Nucleus accumbens (tissue), 56 donors: ENCODE data around the gene SHROOM2.
"Not testable (repeated sequence)": the region's sequence is repeated elsewhere in the genome, so short reads cannot be mapped to it uniquely, and the experiment has no call there.

Experiments
- DNase-seq, 56 donors: peaks; one replicate each; lab custom pipeline; 2025; lab: John Stamatoyannopoulos, UW

Gene SHROOM2

DNA sequence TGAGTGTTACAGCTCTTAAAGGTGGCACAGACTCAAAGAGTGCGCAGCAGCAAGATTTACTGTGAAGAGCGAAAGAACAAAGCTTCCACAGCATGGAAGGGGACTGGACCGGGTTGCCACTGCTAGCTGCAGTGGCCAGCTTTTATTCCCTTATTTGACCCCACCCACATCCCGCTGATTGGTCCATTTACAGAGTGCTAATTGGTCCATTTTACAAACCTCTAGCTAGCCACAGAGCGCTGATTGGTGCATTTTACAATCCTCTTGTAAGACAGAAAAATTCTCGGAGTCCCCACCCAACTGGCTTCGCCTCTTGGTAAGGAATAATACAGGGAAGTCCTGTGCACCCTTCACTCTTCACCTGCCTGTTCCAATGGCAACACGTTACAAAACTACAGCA lies 1.9 kb upstream of the SHROOM2 start:
- DNase-seq, result no peak

DNA sequence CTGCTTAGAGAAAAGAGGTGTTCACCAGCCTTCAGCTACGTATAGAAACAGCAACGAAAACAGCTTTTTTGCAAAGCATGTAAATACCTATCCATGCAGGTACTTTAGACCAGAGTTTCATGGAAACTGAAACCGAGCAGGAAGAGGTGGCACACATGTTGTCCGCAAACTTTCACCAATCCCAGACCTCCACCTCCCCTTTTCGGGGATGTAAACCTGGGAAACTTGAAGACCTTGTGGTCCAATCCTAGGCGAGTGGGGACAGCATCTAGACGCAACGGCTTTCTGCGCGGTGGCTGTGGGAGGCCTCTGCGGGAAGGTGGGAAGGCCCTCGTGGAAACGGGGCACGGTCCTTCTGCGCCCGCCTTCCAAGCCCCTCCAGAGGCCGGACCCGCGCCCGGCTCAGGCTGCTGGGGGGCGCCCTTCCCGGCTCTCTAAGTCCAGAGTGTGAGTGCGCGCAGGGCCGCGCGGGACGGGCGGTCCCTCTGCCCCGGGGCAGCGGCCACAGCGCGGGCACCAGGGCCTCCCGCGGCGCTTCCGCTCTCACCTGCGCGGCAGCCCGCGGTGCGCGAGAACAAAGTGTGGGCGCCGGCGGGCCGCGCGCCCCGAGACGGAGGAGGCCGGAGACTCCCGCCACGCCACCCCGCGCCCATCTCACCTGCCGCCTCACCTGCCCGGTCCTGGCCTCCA lies 830 bp upstream of the SHROOM2 start:
- DNase-seq, result no peak

DNA sequence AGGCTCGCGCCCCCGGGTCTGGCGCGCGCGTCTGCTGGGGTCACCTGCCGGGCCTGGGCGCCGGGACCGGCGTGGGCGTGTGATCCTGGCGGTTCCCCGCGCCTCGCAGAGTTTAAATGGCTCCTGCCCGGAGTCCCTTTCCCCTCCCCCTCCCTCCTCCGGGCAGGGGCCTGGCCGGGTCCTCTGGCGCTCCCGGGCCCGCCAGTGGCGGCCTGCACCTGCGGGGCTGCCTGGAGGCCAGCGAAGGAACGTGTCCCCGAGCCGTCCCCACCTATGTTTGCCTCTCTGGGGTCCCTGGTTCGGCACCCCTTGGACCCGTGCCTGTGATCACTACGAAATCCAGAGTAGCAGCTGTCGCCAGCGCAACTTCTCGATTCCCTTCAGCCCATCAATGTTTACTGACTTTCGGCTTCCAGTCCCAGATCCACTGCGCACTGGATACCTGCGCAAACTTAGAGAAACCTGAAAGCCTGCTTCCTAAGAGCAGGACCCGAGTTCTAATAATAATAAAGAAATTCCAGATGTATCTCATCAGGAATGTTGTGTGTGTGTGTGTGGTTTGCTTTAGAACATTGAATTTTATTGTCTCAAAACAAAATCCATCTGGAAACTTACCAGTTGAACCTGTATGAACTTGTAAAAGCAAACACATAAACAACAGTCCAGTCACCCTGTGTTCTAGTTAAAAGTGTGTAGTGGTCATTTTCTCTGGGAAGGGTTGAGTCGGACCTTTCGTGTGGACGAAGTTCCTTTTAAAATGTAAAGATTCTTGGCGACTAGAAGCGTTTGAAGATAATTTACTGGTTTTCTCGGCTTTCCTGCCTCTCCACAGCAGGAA lies 788 bp downstream of the SHROOM2 start:
- no peak for DNase-seq

DNA sequence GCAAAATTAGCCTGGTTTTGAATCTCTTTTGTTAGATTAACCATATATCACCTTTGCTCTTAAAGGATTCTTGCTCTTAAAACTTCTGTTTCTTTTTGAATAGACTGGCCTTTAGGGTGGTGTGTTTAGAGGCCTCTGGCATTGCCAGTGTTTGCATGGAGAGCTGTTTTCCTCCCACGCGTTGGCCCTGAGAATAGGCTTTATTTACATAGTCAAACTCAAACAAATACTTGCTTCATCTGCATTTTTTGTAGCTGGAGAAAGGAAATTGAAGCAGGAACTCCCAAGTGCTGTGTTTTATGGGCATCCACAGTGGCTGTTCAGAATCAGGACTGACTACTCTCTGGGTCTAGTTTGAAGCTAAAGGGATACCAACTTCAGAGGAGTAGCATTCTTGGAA lies 2.7 kb downstream of the SHROOM2 start:
- no peak for DNase-seq

DNA sequence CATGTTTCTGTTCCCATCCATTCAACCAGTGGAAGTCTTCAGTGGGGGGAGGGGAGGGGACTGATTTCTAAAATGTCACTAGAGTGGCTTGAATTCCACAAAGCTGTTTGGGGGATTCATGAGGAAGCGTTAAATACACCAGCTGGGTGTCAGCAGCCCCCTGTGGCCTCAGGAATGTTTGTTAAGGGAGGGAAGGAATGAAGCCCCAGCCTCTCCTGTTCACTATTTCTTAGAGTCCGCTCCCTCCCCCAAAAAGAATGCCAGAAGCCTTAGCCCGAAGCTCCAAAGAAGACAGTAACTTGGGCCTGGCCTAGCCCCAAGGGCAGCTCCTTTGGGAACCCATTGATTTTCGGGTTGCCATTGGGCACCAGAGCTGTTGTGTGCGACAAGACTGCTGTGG lies 3.3 kb downstream of the SHROOM2 start:
- DNase-seq, result no peak

DNA sequence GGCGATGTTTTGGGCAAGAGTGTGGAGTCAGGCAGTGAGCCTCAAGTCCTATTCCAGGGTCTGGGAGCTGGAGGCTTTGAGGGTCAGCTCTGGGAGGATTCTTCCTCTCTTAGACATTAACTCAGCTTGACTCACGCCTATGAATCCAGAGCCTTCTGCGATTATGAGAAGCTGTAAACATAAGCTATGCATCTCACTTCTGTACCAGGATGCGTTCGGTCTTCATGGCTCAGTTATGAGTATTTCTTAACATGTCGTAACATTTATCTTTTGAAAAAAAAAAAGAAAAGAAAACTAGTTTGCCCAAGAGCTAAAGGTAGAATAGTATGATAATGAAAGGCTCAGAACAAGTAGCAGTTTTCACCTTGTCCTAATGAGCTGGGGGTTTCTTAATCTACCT lies 4.6 kb downstream of the SHROOM2 start:
- no peak for DNase-seq

DNA sequence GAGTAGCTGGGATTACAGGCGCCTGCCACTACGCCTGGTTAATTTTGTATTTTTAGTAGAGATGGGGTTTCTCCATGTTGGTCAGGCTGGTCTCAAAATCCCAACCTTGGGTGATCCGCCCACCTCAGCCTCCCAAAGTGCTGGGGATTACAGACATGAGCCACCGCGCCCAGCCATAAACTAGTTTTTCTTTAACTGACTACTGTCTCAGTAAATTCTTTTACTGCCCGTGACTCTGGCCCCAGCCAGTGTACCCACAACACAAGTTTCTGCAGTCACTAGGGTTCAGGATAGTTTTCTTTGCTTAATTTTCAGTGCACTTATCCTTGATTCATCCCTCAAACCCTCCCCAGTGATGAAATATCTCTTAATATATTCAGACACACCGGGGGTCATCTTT lies 8.3 kb downstream of the SHROOM2 start:
- no peak for DNase-seq

DNA sequence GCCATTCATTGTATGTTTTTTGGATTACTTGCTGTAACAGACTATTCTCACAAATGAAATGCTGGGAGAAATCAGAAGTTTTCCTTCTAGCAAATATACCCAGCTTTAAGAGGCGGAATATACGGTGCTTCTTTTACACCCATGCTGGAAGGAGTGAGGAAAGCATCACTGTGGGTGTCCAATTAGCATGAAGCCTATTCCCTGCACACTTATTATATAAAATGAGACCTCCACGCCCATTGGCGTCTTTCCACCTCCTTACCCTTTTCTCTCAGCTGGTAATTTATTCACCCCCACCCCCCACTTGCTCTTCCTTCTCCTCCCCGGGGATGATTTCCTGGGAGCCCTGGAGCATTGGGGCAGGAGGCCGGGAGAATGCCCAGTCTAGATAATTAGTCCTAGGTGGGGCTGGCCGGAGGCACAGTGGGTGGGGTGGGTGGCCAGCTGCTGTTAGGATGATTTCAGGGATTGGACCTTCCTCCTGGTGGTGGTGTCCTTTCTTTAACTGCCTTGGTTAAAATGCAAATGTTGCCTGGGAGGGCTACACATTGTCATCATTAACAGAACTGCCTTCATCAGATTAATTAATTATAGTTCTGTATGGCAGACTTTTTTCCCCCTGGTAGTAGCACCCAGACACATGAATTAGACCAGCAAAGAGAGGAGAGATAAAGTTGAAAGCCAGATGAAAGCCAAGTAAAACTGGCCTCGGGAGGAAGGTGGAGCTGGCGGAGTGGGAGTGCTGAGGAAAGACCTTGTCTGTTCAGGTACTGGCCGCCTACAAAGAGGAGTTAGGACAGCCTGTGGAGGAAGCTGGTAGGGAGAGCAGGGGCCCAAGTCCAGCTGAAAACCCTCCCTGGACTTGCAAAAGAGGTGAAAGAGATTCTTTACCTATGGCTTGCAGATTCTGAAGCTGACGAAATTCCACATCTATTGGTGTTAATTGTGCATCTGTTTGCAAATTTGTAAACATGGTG lies 11.4 kb downstream of the SHROOM2 start:
- no peak for DNase-seq

DNA sequence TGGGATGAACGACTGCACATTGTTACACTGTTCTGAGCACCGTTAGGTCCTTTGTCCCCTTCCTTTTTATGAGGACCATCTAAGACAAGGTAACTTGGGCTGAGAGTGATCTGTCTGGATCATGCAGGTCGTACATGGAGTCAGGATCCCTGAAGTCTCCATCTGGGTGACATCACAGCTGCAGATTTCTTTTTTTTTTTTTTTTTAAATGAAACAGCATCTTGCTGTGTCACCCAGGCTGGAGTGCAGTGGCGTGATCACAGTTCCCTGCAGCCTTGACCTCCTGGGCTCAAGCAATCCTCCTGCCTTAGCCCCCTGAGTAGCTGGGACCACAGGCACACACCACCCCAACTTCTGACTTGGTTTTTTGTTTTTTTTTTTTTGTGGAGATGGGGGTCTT lies 16.5 kb downstream of the SHROOM2 start:
- no peak for DNase-seq

DNA sequence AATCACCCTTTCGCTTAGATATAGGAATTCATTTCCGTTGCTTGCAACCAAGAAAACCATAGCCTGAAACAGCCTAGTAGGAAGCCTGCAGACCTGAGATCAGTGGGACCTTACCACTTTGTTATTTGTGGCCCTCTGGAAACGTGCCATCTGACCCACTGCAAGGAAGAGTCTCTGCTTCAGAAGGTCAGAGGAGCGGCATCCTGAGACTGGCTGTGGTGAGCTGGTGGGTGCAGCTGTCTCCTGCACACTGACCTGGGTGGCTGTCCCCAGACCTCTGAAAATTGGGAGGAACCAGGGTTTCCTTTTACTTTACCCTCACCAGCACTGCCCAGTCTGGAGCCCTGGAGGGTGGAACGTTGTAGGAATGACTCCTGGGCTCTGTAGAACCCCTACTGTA lies 18.2 kb downstream of the SHROOM2 start:
- DNase-seq, result no peak

DNA sequence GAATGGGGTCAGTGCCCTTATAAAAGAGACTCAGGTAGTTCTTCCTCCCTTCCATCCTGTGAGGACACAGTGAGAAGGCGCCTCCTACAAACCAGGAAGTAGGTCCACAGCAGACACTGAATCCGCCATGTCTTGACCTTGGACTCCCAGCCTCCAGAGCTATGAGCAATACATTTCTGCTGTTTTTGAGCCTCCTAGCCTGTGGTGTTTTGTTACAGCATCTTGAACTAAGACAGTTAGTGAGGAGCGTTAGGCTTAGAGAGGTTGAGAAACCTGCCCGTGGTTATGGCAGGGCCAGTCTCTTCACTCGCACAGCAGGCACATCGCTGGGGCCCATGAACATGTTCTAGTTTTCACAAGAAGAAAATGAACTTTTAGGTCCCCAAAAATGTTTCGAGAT lies 19.7 kb downstream of the SHROOM2 start:
- DNase-seq, result no peak

DNA sequence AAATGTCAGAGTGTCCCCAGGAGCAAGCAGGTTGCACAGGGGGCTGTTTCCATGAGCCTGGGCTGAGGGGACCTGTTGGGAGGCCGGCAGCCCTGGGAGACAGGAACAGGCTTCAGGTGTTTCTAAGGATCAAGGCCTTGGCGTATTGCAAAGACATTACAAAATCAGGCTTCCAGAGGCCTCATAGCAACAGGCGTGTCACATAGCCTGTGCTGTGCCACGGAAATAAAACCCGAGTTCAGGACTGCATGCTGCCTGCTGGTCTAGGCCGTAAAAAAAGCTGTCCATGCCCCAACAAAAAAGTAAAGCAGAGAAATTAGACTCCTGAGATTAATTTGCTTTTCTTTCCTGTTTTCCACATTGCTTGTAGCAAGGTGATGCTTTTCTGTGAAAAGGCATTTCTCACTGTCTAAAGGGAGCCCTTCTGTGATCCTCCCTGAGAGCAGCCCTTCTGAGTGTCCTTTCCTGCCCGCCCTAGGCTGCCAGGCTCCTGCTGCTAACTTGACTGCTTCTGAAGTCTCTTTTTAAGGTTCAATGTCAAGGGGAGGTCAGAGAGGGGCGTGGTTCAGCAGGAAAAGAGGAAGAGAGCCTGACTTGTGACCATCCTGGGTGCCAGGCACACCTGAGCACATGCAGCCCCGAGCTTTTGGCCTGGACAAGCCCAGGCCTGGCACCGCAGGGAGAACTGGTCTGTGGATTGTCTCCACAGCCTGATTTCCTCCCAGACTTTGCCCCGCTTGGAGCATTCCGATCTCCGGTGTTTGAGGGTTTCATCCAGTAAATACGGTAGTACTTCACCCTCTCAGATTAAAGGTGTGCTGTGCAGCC lies 21.3 kb downstream of the SHROOM2 start:
- no peak for DNase-seq

DNA sequence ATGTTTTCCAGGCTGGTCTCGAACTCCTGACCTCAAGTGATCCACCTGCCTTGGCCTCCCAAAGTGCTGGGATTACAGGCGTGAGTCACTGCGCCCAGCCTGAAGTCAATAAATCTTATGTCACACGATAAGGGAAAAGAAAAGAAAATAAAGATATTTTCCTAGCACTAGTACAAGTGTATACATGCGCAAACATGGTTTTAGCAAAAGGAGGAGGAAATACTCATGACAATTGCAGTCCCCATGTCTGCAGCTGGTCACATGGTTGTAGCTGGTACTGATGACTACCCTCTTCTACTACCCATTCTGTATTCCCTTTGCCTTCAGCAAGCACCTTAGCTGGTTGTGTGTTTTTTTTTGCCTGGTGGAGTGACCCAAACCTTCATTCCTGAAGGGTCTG lies 23.6 kb downstream of the SHROOM2 start:
- DNase-seq, result not testable (repeated sequence)

DNA sequence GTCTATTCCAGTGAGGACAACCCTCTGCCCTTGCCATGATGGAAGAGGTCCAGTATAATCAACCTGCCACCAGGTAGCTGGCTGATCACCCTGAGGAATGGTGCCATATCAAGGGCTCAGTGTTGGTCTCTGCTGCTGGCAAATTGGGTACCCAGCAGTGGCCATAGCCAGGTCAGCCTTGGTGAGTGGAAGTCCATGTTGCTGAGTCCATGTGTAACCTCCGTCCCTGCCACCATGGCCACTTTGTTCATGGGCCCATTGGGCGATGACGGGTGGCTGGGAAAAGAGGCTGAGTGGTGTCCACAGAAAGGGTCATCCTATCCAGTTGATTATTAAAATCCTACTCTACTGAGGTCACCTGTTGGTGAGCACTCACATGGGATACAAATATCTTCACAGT lies 24.9 kb downstream of the SHROOM2 start:
- DNase-seq, result not testable (repeated sequence)

DNA sequence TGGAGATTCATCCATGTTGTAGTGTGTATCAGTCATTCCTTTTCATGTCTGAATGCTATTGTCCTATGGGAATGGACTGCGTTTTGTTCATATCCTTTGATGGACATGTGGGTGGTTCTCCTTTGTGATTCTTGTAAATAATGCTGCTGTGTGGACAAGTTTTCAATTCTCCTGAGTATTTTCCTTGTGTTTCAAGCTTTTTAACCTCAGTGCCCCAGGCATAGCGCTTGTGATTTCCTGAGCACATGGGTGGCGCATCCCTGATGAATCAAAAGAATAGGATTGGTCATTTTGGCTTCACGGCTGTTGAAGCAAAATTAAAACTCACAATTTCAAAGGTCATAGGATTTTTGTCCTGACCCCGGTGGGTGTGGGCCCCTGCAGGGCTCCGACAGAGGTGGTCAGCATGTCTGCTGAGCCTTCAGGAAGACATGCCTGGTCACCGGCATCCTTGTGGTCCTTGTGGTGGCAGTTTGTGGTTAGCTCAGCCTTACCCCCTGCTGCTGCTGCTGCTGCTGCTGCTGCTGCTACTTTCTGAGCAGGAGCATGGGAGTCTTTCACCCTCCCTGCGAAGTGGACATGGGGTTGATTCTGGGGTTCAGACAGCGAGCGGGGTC lies 30.0 kb downstream of the SHROOM2 start:
- DNase-seq, result no peak

DNA sequence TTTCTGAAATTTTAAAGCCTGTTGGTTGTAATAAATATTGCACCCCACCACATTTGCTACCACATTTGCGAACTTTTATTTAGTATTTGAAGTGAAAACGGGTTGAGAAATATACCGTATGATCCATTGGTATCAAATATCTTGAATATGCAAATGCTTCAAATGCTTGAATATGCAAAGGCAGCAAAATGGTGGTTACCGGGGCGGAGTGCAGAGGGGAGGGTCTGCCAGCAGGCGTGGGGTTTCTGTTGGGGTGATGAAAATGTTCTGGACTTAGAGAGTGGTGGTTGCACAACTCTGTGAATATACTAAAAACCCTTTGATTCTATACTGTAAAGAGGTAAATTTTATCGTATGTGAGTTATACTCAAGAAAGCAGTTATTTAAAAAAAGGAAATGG lies 35.3 kb downstream of the SHROOM2 start:
- DNase-seq, result no peak

DNA sequence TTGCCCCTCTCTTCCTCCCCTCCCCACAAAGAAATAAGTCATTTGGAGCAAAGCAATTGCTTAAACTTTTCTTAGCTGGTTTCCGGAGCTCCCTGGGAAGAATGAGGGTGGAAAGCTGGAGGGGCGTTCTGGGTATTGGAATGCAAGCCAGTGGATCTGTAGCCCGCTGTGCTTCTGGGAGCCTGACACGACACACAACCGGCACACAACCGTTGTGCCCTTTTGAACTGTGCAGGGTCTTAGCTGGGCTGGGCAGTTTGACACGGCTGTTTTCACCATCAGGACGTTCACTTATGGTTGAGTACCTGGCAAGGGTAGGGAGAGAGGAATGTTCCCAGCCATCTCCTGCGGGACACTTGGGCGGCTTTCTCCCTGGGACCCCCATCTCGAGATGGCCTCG lies 38.3 kb downstream of the SHROOM2 start:
- DNase-seq, result no peak

DNA sequence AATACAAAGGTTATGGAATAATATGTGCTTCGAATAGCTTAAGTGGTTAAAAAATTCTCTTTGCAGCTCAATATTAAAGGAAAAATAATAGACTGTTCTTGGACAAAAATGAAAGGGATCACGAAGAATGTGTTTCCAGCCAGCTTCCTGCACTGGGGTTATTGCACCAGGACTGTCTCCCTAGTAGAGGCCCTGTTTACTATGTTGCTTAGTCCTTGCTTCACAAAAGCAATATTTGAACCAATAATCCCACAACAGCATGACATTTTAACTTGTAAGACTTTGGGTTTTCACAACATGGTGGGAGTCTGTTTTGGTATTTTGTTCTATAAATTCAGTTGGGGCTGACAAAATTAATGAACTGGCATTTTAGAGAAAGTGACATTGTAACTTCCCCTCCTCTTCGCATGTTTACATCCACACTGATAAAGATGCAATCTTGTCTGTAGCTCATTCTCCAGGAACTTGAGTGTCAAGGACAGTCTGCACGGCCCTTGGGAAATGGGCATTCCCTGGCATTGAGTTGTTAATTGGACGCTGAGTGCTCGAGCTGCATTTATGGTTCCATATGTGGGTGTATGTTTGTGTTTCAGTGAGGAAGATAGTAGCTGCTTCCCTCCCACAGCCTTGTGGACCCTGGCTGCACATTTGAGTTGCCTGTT lies 39.0 kb downstream of the SHROOM2 start:
- no peak for DNase-seq

DNA sequence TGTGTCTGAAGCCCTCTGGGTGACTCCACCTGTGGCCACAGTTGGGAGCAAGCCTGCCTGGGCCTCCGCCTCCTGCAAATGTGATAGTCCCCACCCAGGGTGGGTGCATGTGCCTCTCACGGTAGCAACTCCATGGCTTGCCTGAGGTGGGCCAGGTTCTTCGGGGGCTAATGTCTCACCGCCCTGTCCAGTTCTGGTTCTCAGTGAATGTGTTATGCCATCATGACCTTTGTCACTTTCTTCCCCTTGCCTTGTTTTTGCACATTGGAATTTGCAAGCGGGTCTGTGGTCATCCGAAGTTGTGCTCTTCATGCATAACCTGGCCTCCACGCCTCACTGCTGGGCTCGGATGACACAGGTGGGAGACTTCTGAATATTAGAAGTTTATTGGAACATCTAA lies 39.7 kb downstream of the SHROOM2 start:
- no peak for DNase-seq
